HG02623 (cell line): ENCODE data around the gene PRF1.
"Not testable (repeated sequence)": the region's sequence is repeated elsewhere in the genome, so short reads cannot be mapped to it uniquely, and the experiment has no call there.

Experiments
- ATAC-seq: cut with Tn5 transposase; IDR thresholded peaks from one replicate; pipeline ENCODE4 v1.9.1; 2021; ENCODE audit warnings: moderate library complexity; ENCODE audit not compliant: unreplicated experiment

Gene PRF1

DNA sequence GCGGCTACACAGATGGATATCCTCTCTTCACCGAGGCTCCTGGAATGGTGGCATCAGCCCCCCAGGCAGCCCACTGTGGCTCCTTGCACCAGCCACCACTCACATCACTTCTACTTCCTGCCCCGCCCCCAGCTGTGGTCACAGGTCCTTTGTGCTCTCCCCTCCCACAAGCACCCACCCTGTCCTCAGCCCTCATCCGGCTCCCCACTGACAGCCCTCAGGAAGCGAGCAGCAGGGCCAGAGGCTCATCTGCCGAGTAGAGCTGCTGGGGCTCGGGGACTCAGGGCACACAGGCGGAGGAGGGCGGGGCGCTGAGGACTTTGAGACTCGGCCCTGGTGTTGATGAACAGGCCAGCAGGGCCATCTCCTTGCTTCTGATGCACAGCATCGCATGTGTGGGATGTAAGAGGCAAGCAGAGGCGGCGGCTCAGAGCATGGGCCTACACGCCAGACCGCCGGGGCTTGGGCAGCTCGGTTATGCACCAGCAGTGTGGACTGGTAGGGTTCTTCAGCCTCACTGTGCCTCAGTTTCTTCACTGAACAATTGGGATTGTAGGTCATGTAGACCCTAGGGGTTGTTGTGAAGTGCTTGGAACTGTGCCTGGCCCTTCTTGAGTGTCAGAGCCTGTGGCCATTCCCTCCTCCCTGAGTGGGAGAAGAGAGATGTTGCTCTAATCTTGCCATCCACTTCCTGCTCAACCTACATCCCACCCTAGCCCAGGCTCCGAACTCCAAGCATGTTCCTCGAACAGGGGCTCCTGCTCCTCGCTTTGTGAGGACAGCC is at the start of gene PRF1:
Gene PRF1, minus strand, starts transcription at position 77 of the 784 bp plus-strand sequence. CDS start 1,839 bp downstream, outside the sequence.
- ATAC-seq = no peak

DNA sequence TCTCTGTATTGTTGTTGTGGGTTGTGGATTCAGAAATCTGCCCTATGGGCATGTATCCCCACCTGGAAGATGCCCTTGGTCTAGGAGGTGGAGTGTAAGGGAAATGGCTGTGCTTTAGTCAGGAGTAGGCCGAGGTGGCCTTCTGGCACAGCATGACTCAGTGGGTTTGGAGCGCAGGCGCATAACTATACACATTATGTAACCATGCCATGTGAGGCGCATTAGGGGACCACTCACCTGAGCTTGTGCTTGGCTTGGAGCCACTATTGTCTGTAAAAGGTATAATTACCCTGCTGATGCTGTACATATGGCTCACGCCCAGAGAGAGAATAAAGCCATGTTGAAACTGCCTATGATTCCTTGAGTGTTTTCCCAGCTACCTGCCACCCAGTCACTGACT is 49.1 kb upstream of the PRF1 start:
- no peak for ATAC-seq

DNA sequence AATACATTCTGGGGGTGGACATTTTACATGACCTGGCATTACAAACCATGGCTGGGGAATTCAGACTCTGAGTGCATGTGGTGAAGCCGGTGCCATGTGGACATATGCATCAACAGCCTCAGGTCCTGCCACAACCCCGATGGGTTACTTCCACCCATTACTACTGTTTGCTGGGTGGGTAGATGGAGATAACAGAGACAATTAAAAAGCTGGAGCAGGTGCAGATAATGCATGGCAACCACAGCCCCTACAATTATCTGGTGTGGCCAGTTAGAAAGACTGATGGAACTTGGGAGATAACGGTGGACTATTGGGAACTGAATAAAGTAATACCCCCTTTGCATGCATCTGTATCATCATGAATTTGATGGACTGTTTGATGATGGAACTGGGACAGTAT is 48.2 kb upstream of the PRF1 start:
- no peak for ATAC-seq

DNA sequence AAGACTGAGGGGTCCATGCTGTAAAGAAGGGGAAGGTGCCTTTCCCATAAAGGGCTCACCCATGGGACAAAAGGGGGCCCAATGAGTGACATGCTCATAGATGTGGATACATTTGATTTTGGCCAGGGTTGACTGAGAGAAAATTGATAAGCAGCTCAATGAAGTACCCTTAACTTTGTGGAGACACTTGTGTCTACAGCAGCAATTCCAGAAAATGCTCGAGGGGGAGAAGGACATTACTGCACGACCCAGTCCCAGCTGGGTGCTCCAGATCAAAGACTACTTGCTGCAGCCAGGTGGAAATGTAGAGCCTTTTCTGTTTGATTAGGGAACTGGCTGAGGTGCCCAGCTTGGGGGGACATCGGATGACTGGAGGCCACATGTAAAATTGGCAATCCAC is 47.6 kb upstream of the PRF1 start:
- no peak for ATAC-seq

DNA sequence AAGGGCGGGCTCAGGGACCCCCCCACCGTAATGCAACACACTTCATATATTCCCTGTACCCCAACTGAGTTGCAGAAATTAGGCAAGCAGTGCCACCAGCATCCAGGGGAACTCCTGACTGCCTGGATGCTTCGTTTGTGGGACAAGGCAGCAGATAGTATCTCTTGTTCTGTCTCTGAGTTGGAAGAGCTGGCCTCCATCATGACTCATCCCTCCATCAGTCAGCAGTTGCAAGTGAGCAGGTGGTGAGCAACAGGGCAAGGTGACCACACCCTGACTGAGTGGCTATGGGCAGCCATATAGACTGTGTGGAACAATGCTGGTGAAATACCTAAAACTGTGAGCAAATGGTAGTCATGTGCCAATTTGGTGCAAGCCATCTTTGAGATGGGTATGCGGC is 47.0 kb upstream of the PRF1 start:
- no peak for ATAC-seq

DNA sequence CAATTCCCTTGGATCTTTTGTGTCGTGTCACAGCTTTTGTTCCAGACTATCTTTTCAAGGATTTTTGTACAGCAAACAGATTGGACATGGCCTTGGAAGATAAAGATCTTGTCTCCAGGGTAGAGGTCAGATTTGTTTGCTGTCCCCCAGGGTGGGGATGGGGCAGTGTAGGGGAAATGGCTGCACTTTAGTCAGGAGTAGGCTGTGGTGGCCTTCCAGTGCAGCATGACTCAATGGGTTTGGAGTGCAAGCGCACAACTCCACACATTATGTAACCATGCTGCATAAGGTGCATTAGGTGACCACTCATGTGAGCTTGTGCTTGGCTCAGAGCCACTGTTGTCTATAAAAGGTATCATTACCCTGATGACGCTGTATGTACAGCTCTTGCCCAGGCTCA is 45.9 kb upstream of the PRF1 start:
- ATAC-seq = no peak

DNA sequence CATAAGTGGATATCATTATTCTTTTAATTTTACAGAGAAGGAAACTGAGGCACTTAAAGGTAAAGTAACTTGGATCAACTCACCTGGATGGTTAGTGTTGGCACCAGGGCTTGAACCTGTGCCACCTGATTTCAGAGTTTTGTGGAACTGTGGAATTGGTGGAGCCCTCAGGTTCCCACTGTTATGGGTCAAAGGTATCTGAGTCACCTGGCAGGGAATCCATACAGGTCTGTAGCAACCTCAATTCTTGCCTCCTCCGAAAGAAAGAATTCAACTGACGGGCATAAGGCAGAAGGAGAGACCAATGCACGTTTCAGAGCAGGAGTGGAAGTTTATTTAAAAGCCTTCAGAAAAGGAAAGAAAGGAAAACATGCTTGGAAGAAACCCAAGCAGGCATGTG is 44.5 kb upstream of the PRF1 start:
- no peak for ATAC-seq

DNA sequence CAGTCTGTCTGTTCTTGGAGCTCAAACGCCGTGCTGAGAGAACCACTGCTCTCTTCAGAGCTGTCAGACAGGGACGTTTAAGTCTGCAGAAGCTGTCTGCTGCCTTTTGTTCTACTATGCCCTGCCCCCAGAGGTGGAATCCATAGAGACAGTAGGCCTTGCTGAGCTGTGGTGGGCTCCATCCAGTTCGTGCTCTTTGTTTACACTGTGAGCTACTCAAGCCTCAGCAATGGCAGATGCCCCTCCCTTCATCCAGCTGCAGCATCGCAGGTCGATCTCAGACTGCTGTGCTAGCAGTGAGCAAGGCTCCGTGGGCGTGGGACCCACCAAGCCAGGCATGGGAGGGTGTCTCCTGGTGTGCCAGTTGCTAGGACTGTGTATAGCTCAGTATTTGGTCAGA is 42.4 kb upstream of the PRF1 start:
- ATAC-seq = not testable (repeated sequence)

DNA sequence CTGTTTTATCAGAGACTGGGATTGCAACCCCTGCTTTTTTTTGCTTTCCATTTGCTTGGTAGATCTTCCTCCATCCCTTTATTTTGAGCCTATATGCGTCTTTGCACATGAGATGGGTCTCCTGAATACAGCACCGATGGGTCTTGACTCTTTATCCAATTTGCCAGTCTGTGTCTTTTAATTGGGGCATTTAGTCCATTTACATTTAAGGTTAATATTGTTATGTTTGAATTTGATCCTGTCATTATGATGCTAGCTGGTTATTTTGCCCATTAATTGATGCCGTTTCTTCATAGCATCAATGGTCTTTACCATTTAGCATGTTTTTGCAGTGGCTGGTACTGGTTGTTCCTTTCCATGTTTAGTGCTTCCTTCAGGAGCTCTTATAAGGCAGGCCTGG is 40.7 kb upstream of the PRF1 start:
- ATAC-seq = not testable (repeated sequence)

DNA sequence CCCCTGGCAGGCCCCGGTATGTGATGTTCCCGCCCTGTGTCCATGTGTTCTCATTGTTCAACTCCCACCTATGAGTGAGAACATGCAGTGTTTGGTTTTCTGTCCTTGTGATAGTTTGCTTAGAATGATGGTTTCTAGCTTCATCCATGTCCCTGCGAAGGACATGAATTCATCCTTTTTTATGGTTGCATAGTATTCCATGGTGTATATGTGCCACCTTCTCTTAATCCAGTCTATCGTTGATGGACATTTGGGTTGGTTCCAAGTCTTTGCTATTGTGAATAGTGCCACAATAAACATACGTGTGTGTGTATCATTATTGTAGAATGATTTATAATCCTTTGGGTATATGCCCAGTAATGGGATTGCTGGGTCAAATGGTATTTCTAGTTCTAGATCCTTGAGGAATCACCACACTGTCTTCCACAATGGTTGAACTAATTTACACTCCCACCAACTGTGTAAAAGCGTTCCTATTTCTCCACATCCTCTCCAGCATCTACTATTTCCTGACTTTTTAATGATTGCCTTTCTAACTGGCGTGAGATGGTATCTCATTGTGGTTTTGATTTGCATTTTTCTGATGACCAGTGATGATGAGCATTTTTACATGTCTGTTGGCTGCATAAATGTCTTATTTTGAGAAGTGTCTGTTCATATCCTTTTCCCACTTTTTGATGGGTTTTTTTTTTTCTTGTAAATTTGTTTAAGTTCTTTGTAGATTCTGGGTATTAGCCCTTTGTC is 37.3 kb upstream of the PRF1 start:
- ATAC-seq = not testable (repeated sequence)

DNA sequence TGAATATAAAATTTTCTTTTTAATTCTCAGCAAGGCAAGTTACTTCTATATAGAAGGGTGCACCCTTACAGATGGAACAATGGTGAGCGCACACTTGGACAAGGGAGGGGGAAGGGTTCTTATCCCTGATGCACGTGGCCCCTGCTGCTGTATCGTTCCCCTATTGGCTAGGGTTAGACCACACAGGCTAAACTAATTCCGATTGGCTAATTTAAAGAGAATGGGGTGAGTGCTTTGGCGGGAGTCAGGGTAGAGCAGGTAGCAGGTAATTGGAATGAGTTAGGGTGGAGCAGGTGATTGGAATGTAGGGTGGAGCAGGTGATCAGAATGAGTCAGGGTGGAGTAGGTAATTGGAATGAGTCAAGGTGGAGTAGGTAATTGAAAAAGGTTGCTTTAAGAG is 32.0 kb upstream of the PRF1 start:
- ATAC-seq = not testable (repeated sequence)

DNA sequence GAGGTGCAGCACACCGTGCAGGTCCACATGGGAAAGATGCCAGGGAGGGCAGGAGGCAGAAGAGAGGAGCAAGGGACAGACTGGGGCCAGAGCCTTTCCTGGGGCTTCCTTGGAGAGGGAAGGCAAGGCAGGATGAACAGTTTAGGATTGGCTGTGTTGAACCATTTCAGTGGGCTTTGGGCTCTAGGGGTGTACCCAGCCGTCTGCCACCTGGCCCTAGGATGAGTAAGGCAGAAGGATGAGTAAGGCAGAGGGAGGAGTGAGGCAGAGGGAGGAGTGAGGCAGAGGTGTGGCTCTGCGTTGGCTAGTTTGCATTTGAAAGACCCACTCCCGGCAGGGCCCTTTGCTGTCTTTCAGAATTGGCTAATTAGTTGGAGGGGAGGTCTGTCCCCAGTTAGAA is 31.5 kb upstream of the PRF1 start:
- no peak for ATAC-seq

DNA sequence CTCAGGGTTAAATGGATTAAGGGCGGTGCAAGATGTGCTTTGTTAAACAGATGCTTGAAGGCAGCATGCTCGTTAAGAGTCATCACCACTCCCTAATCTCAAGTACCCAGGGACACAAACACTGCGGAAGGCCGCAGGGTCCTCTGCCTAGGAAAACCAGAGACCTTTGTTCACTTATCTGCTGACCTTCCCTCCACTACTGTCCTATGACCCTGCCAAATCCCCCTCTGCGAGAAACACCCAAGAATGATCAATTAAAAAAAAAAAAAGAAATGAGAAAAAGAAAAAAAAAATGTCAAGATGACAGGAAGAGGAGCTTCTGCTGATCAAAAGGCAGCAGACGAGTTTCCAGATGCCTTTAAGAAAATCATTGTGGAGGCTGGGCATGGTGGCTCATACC is 29.2 kb upstream of the PRF1 start:
- ATAC-seq = not testable (repeated sequence)

DNA sequence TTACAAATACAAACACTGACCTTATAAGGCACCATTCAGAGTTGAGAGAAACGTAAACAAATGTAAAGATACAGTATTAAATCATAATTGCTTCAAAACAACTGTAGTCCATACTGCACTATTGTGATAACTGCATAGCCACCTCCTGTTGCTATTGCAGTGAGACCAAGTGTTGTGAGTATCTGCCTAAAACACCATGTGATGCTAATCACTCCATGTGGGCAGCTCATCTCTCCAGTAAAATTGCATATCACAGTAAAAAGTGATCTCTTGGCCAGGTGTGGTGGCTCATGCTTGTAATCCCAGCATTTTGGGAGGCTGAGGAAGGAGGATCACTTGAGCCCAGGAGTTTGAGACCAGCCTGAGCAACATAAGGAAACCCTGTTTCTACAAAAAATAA is 26.8 kb upstream of the PRF1 start:
- ATAC-seq = no peak

DNA sequence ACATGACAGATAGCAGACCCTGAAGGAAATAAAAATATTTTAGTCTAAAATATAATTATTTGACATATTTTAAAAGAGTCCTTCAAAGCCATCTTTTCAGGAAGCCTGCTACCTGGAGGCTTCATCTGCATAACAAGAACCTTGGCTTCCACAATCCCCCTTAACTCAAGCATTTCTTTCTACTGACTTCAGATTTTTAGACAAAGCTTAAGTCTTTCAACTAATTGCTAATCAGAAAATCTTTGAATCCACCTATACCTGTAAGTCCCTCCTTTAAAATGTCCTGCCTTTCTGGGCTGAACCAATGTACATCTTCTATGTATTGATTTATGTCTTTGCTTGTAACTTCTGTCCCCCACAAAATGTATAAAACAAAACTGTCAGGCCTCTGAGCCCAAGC is 23.5 kb upstream of the PRF1 start:
- ATAC-seq = no peak

DNA sequence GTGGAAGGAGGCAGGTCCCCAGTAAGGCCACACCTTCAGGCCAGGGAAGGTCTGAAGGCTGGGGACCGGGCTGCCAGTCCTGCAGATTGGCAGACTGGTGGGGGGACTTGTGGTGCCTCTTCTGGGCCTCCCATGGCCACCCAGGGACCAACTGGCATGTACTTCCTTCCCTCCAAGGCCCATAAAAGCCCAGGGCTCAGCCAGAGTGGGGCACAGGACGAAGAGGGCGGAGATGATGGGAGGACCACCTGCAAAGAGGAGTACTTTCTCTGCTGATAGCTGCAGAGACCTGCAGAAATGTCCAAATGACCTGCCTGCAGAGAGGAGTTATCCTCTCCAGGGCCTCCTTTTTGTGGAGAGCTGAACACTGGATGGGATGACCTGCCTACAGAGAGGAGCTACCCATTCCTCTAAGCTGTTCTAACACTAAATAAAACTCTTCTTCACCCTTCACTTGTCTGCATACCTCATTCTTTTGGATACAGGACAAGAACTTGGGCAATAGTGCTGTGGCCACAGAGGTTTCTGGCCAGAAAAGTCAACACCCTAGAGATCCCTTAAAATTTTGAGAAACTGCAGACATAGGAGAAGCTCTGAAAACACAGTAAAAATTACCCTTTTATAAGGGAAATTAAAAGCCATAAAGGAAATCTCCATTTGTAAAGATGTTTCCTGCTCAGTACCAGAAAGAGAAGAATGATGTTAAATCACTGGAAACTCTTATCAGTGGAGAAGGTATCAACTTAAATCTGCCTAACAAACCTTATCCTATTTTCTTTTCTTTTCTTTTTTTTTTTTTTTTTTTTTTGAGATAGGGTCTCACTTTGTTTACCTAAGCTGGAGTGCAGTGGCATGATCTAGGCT is 20.7 kb upstream of the PRF1 start:
- ATAC-seq = no peak

DNA sequence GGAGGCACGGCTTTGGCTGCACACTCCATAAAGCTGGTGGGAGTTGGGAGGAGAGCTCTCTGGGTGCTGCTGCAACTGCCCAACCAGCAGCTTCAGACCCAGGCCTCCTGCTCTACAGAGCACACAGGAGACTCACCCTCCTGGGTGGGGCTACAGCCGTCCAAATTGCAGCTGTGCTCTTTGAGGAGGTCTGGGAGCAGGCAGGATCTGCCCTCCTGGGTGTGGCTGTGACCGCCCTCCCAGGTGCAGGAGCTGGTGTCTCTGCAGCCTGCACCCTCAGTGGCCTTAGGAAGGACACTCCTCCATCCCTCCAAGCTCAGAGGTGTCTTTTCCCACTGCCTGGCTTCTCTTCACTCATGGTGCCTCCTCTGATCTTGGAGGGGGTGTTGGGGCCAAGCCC is 20.0 kb upstream of the PRF1 start:
- no peak for ATAC-seq

DNA sequence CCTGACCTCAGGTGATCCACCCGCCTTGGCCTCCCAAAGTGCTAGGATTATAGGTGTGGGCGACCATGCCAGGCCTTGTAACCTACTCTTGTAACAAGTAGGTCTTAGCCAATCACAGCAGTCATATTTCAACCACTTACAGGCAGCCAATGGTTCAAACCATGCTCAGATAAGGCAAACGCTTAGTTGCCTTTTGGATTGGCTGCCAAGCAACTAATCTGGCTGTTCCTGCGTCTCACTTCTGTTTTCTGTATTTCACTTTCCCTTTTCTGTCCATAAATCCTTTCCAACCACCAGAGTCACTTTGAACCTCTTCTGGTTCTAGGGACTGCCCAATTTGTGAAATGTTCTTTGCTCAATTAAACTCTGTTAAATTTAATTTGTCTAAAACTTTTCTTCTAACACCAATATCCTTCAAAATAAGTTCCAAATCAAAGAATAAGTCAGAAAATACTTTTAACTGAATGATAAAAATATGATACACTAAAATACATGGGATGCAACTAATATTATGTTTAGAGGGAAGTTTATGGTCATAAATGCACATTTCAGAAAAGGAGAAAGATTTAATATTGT is 19.1 kb upstream of the PRF1 start:
- no peak for ATAC-seq

DNA sequence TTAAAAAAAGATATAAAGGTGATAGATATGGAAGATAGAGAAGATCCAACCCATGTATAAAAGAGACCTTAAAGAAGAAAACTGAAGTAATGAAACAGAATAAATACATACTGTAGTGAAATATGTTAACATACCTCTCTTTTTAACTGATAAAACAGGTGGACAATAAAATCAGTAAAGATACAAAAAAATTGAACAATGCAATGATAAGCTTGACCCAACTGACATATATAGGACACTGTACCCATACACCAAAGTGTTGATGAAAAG is 17.4 kb upstream of the PRF1 start:
- no peak for ATAC-seq

DNA sequence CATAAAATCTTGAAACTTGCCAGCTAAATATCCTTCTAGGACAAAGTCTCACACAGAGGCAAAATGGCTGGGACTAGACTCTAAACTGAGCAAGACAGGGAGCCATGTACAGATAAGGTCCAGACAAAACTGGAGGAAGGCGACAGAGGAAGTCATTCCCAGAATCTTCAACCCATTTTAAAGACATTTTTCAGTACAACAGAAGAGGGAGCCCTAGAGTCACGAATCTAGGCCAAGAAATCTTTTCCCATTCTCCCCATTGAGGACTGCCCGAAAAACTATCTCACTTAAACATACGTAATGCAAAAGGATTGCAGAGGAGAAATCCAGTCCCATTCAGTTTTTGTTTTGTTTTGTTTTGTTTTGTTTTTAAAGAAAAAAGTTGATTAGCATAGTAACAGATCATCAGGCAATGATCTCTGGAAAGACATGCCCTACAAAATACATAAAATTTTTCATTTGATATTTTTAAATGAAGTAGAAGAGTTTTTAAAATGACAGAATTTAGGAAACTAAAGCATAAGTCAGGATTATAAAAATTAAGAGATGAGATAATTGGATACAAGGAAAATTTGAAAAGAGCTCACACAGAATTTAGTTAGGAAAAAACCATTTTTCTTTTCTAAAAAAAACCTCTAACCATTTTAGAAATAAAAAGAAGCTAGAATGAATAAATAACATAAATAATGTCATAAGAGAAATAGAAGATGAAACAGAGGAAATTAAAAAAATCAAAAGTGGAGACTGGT is 16.9 kb upstream of the PRF1 start:
- no peak for ATAC-seq

DNA sequence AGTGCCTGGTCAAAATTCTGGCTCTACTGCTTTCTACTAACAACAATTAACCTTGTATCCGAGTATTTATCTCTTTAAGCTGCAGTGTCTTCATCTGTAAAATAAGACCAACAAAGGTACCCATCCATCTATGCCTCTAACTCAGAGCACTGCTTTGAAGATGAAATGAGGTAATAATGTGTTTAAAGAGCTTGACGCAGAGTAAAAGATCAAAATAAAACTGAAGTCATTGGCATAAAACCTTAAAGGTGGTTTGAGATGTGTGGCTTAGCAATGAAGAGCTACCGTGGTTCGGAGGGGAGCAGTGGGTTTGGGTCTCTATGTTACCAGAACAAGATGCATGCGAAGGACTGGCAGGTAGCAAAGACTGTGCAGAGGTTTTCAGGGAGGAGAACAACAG is 16.1 kb upstream of the PRF1 start:
- ATAC-seq = no peak
